Thyroid gland (tissue), 4 donors: Measurements from ENCODE around the gene ECSIT.

Experiments used
- CTCF ChIP-seq, 6 experiments: fragments of 200-600 bp in 3 of 6; fragments of 450-650 bp in 3 of 6; sonication (generic) in 3 of 6; IDR thresholded peaks; one replicate each; pipeline ENCODE4 v1.5.1; 2016 to 2019; ENCODE audit warnings: antibody characterized with exemption in 6 of 6, mild to moderate bottlenecking in 2 of 6, inconsistent platforms in 1 of 6, moderate library complexity in 1 of 6
- POLR2A ChIP-seq, 2 donors: fragments of 450-650 bp; IDR thresholded peaks; one replicate each; pipeline ENCODE4 v1.6.1; 2017; ENCODE audit warnings: antibody characterized with exemption in 2 of 2, mild to moderate bottlenecking in 2 of 2, moderate library complexity in 1 of 2

GRCh38 chr19:11552666-11553372, 23.9 kb upstream of the ECSIT start:
- no peak for TF ChIP-seq CTCF (IDR thresholded peaks at IDR 0.05)
- TF ChIP-seq POLR2A (IDR thresholded peaks at IDR 0.05): no peak
